MG63 (cell line): ENCODE results near the gene SFRP5. TPM values are rescaled to one million over a fixed set of nuclear protein-coding genes. Genes with fewer than 3 reads are reported as not detected.

ENCODE experiments used
- DNase-seq: peaks from one replicate; pipeline ENCODE4 v3.0.0-alpha.2; 2020
- H3K27me3 ChIP-seq: fragments of 250-450 bp; sonication (Bioruptor Pico); 2 replicates; pipeline ENCODE4 v1.5.1; 2020; ENCODE audit warnings: mild to moderate bottlenecking, moderate library complexity
- H3K36me3 ChIP-seq: fragments of 250-450 bp; sonication (Bioruptor Pico); 2 replicates; pipeline ENCODE4 v1.5.1; 2020; ENCODE audit warnings: mild to moderate bottlenecking, moderate library complexity
- H3K4me3 ChIP-seq: fragments of 250-450 bp; sonication (Bioruptor Pico); 2 replicates; pipeline ENCODE4 v1.5.1; 2020; ENCODE audit warnings: mild to moderate bottlenecking, moderate library complexity
- H3K9me3 ChIP-seq: fragments of 250-450 bp; sonication (Bioruptor Pico); 2 replicates; pipeline ENCODE4 v1.5.1; 2020; ENCODE audit warnings: mild to moderate bottlenecking, moderate library complexity
- total RNA-seq: library from RNA; depleted of rRNA; stranded (reverse); fragments of >200 nt; shearing (Covaris generic); gene quantifications from 2 replicates; pipeline ENCODE4 v1.2.3, GENCODE V29; 2014; ENCODE audit warnings: low replicate concordance; rRNA removed

The SFRP5 gene
- total RNA-seq, 1 experiment from 2014 or later, result not detected

- Histone ChIP-seq H3K9me3 (no peaks in the 10 kb centered on the region), H3K27me3 (no peaks in the 10 kb centered on the region), H3K4me3 (no peak overlapping the region), H3K36me3 (no peaks in the 10 kb centered on the region)
- DNase-seq, result no peak
Measured at GRCh38 chr10:97732052-97732359, 39.8 kb downstream of the SFRP5 start.

GRCh38 chr10:97731346-97732051, 40.3 kb downstream of the SFRP5 start:
- peak; percentile 41 for DNase-seq
- no peak overlapping the region for H3K4me3 ChIP-seq
- no peaks in the 10 kb centered on the region for H3K9me3 ChIP-seq
- no peaks in the 10 kb centered on the region for H3K27me3 ChIP-seq
- H3K36me3 ChIP-seq, result no peaks in the 10 kb centered on the region

- no peaks in the 10 kb centered on the region for H3K27me3 ChIP-seq
- DNase-seq, result no peak
Measured at GRCh38 chr10:97729014-97729413, 42.8 kb downstream of the SFRP5 start.

GRCh38 chr10:97726636-97727178, 45.1 kb downstream of the SFRP5 start:
- Histone ChIP-seq H3K27me3 (no peaks in the 10 kb centered on the region), H3K36me3 (peaks cover 4% of the 10 kb centered on the region; the same call in 1 of the 2 replicates), H3K4me3 (no peak overlapping the region), H3K9me3 (no peaks in the 10 kb centered on the region)
- peak; percentile 48 for DNase-seq

More at GRCh38 chr10:97729014-97729413, 42.8 kb downstream of the SFRP5 start:
- Histone ChIP-seq H3K9me3 (no peaks in the 10 kb centered on the region), H3K4me3 (no peak overlapping the region), H3K36me3 (no peaks in the 10 kb centered on the region)

- DNase-seq, result peak; percentile 46
- Histone ChIP-seq H3K4me3 (no peak overlapping the region), H3K9me3 (no peaks in the 10 kb centered on the region), H3K27me3 (no peaks in the 10 kb centered on the region), H3K36me3 (peaks cover 10% of the 10 kb centered on the region; the same call in 1 of the 2 replicates)
Measured at GRCh38 chr10:97724341-97724941, 47.4 kb downstream of the SFRP5 start.

- no peaks in the 10 kb centered on the region for H3K9me3 ChIP-seq
- DNase-seq, result no peak
- H3K4me3 ChIP-seq, result no peak overlapping the region
- no peaks in the 10 kb centered on the region for H3K27me3 ChIP-seq
- peaks cover 20% of the 10 kb centered on the region for H3K36me3 ChIP-seq
Measured at GRCh38 chr10:97723001-97723400, 48.8 kb downstream of the SFRP5 start.

- Histone ChIP-seq H3K4me3 (no peak overlapping the region), H3K9me3 (no peaks in the 10 kb centered on the region), H3K27me3 (no peaks in the 10 kb centered on the region), H3K36me3 (peaks cover 29% of the 10 kb centered on the region)
- no peak for DNase-seq
Measured at GRCh38 chr10:97721871-97722780, 49.7 kb downstream of the SFRP5 start.

- DNase-seq, result no peak
- Histone ChIP-seq H3K27me3 (no peaks in the 10 kb centered on the region), H3K36me3 (peaks cover 51% of the 10 kb centered on the region), H3K4me3 (no peak overlapping the region), H3K9me3 (no peaks in the 10 kb centered on the region)
Measured at GRCh38 chr10:97719602-97720001, 52.2 kb downstream of the SFRP5 start.

GRCh38 chr10:97718659-97719142, 53.1 kb downstream of the SFRP5 start:
- Histone ChIP-seq H3K27me3 (no peaks in the 10 kb centered on the region), H3K36me3 (peaks cover 51% of the 10 kb centered on the region), H3K4me3 (no peak overlapping the region), H3K9me3 (no peaks in the 10 kb centered on the region)
- no peak for DNase-seq

GRCh38 chr10:97718178-97718577, 53.6 kb downstream of the SFRP5 start:
- Histone ChIP-seq H3K9me3 (no peaks in the 10 kb centered on the region), H3K36me3 (peaks cover 50% of the 10 kb centered on the region), H3K4me3 (no peak overlapping the region), H3K27me3 (no peaks in the 10 kb centered on the region)
- DNase-seq, result no peak

GRCh38 chr10:97717627-97718026, 54.2 kb downstream of the SFRP5 start:
- Histone ChIP-seq H3K9me3 (no peaks in the 10 kb centered on the region), H3K27me3 (no peaks in the 10 kb centered on the region), H3K36me3 (peaks cover 47% of the 10 kb centered on the region), H3K4me3 (no peak overlapping the region)
- no peak for DNase-seq

Other genes starting within 250 kb of the SFRP5 start
- gene ANKRD2, start 199.2 kb downstream of the SFRP5 start, total RNA-seq, result not detected in 2 replicates
- gene HOGA1, start 187.6 kb downstream of the SFRP5 start, total RNA-seq, result 5.0 and 6.7 TPM in 2 replicates
- gene C10orf62, start 182.3 kb downstream of the SFRP5 start, total RNA-seq, result not detected in 2 replicates
- 5.7 and 7.0 TPM in 2 replicates for gene MORN4, start 138.5 kb downstream of the SFRP5 start, total RNA-seq
- 25.8 and 28.1 TPM in 2 replicates for gene PI4K2A, start 131.3 kb downstream of the SFRP5 start, total RNA-seq
- gene AVPI1, start 84.8 kb downstream of the SFRP5 start, total RNA-seq, result 14.2 and 20.0 TPM in 2 replicates
- 47.5 and 63.5 TPM in 2 replicates for gene MARVELD1, start 58.3 kb downstream of the SFRP5 start, total RNA-seq
- gene ZFYVE27, start 34.9 kb downstream of the SFRP5 start, total RNA-seq, result 9.2 and 18.2 TPM in 2 replicates
- 0.20 TPM in 1 of 2 replicates, not detected in the other for gene GOLGA7B, start 77.8 kb upstream of the SFRP5 start, total RNA-seq